SH-SY5Y (cell line): ENCODE results near the gene CTNNA3.

Experiments
- GATA2 ChIP-seq: IDR thresholded peaks from 2 replicates; pipeline ENCODE4 v1.6.1; 2011; ENCODE audit warnings: mild to moderate bottlenecking, low read depth, low read length
- GATA3 ChIP-seq: IDR thresholded peaks from 2 replicates; pipeline ENCODE4 v1.6.1; 2011; ENCODE audit warnings: low read depth, mild to moderate bottlenecking, low read length, moderate library complexity

GRCh38 chr10:67045404-67045803 lies 650.6 kb downstream of the CTNNA3 start:
- no peak for TF ChIP-seq GATA2
- TF ChIP-seq GATA3, result no peak
